NB4 (cell line): Measurements from ENCODE around the gene METTL23.

Experiments
- DNase-seq: peaks from one replicate; pipeline ENCODE4 v3.0.0; 2010; ENCODE audit warnings: low read depth
- H3K4me3 ChIP-seq: one replicate; pipeline ENCODE4 v1.5.1; 2011; ENCODE audit warnings: mild to moderate bottlenecking, low read depth, low read length, moderate library complexity
- MYC ChIP-seq: IDR thresholded peaks from 2 replicates; pipeline ENCODE4 v1.6.1; 2011; ENCODE audit warnings: low read depth, low read length
- POLR2A ChIP-seq: IDR thresholded peaks from 2 replicates; pipeline ENCODE4 v1.6.1; 2011; ENCODE audit warnings: mild to moderate bottlenecking; ENCODE audit not compliant: insufficient read length; ENCODE audit errors: extremely low read depth
- TF ChIP-seq, protein P1 (sequence below): IDR thresholded peaks from one replicate; pipeline ENCODE4 v1.5.1; 2012; ENCODE audit warnings: low read depth, low read length
- TF ChIP-seq, protein P2 (sequence below): IDR thresholded peaks from 2 replicates; pipeline ENCODE4 v1.6.1; 2011; ENCODE audit warnings: low read depth, low read length

METTL23 gene

DNA sequence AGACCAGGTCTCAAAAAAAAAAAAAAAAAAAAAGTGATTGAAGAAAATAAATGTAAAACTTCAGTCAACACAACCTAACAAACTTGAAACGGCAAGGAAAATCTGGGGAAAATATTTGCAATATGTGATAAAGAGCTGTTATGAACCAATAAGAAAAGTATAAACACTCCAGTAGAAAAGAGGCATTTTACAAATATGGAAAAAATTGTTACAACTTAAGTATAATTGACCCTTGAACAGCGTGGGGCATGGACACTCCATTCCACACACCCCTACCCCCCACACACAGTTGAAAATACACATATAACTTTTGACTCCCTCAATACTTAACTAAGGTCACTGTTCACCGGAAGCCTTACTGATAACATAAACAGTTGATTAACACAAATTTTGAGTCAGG, 31.9 kb downstream of the METTL23 start:
- no peak for DNase-seq
- TF ChIP-seq POLR2A (no peak), MYC (no peak)
- TF ChIP-seq, protein P1, sequence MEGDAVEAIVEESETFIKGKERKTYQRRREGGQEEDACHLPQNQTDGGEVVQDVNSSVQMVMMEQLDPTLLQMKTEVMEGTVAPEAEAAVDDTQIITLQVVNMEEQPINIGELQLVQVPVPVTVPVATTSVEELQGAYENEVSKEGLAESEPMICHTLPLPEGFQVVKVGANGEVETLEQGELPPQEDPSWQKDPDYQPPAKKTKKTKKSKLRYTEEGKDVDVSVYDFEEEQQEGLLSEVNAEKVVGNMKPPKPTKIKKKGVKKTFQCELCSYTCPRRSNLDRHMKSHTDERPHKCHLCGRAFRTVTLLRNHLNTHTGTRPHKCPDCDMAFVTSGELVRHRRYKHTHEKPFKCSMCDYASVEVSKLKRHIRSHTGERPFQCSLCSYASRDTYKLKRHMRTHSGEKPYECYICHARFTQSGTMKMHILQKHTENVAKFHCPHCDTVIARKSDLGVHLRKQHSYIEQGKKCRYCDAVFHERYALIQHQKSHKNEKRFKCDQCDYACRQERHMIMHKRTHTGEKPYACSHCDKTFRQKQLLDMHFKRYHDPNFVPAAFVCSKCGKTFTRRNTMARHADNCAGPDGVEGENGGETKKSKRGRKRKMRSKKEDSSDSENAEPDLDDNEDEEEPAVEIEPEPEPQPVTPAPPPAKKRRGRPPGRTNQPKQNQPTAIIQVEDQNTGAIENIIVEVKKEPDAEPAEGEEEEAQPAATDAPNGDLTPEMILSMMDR: no peak
- TF ChIP-seq, protein P2, sequence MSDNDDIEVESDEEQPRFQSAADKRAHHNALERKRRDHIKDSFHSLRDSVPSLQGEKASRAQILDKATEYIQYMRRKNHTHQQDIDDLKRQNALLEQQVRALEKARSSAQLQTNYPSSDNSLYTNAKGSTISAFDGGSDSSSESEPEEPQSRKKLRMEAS: no peak

DNA sequence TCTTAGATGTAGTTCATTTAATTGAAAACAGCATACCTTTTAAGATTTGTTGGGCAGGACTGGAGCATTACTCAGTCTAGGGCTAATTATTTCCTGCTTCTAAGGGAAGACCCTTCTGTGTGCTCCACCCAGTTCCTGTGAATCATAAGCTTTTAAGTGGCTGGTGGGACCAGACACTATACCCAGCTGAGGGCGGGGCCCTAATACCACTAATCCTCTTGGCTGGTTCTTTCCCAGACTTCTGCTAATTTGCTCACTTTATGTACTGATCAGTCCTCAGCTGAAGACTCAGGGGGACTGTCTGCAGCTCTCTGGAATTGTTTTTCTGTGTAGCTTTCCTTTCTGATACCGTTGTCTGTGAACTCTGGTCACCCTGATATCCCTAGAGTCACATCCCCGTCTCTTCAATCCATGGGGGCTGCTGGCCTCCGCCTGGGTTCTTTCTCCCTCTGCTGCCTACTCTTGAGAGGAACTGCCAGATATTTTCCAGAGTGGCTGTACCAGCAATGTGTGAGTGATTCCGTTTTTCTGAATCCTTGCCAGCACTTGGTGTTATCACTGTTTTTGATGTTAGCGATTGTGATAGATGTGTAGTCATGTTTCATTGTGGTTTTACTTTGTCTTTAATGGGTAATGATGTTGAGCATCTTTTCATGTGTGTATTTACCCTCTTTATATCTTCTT, 46.3 kb downstream of the METTL23 start:
- TF ChIP-seq, protein P1: no peak
- TF ChIP-seq POLR2A (no peak), MYC (no peak)
- TF ChIP-seq, protein P2: no peak
- peak overlapping the region; percentile 1 for H3K4me3 ChIP-seq
- peak; percentile 83 for DNase-seq

More for the DNA sequence above, 31.9 kb downstream of the METTL23 start:
- H3K4me3 ChIP-seq: no peak overlapping the region

DNA sequence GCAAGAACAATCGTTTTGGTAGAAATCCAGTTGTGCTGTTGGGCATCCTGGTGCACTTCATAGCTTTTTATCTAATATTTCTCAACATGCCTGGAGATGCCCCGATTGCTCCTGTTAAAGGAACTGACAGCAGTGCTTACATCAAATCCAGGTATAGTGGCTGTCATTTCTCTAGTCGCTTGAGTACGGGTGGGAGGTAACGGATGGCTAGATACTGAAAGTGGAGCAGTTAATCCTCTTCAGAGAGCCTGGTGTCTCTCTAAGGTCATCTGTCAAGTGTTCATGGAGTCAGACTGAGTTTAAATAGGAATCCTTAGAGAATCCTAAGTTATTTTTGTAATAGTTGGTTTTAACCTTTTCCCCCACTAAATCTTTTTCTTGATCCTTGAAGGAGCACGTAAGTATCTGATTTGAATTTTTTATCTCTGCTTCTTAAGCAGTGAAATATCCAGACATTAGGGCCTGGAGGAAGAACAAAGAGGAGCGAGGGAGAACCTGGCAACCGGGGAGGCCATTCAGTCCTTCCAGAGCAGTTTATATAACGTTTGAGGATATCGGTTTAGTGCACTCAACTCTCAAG, 48.5 kb downstream of the METTL23 start:
- no peak for DNase-seq
- no peak for TF ChIP-seq MYC
- TF ChIP-seq, protein P1: no peak
- TF ChIP-seq POLR2A: no peak
- TF ChIP-seq, protein P2: no peak
- no peak overlapping the region for H3K4me3 ChIP-seq

DNA sequence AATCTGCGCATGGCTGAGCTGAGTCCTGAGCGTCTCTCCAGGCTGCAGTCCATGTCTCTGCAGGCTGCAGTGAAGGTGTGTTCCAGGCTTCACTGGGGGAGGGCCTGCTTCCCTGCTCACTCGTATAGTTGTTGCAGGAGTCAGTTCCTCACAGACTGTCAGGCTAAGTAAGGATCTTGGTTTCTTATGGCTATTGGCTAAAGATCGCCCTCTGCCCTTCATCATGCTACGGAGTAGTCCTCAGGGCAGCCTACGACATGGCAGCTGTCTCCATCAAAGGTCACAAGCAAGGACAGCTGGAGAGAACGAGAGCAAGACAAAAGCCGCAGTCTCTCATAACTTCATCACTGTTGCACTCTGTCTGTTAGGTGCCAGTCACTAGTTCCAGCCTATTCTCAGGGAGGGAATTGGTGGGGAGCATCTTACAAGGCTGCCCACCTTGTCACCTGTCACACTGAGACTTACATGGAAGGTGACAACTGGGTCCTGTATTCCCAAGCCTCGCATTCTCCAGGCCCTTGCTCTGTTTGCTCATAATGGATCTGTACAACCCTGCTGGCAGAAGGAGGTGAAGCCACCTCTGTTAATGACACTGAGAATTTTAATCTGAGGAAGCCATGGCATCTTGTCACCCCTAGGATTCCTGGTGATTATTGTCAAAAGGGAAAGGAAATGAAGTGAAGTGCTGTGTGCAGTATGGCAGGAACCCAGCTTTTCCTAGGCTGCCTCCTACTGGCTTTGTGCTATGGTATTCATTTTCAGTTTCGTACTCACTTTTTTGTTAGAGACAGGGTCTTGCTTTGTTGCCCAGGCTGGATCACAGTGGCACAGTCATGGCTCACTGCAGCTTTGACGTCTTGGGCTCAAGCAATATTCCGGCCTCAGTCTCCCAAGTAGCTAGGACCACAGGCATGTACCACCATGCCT, 54.7 kb downstream of the METTL23 start:
- TF ChIP-seq, protein P2: no peak
- TF ChIP-seq, protein P1: peak; percentile 2
- no peak for TF ChIP-seq POLR2A
- peak; percentile 10 for DNase-seq
- no peak overlapping the region for H3K4me3 ChIP-seq

DNA sequence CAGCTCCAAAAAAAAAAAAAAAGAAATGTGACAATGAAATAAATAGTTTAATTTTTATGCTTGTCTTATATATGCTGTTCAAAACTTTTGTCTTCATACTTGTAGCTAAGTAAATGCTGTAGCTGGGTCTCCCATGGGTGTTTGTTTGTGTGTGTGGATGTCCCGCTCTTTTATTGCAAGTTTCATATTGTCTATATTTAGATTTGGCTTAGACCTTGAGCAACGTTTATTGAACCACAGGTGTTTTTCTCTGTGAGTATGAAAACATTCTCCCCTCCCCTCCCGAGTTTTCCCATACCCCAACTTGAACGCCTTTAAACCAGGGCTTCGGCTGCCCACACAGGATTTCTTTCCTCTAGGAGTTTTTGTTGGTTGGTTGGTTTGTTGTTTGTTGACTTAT, 56.5 kb downstream of the METTL23 start:
- no peak overlapping the region for H3K4me3 ChIP-seq
- DNase-seq: no peak
- TF ChIP-seq MYC: no peak
- TF ChIP-seq, protein P1: no peak
- TF ChIP-seq, protein P2: no peak
- TF ChIP-seq POLR2A: no peak
